WERI-Rb-1 (cell line): ENCODE results near the gene NGEF.
"Not testable (repeated sequence)": the region's sequence is repeated elsewhere in the genome, so short reads cannot be mapped to it uniquely, and the experiment has no call there.

ENCODE experiments used
- DNase-seq: peaks from one replicate; pipeline ENCODE4 v3.0.0-alpha.2; 2020
- H3K27ac ChIP-seq: fragments of 250-450 bp; sonication (Bioruptor Pico); 2 replicates; pipeline ENCODE4 v1.5.1; 2020; ENCODE audit warnings: mild to moderate bottlenecking, moderate library complexity
- H3K27me3 ChIP-seq: fragments of 250-450 bp; sonication (Bioruptor Pico); 2 replicates; pipeline ENCODE4 v1.5.1; 2021; ENCODE audit warnings: mild to moderate bottlenecking, low read depth, moderate library complexity; ENCODE audit not compliant: insufficient read depth, severe bottlenecking
- H3K36me3 ChIP-seq: fragments of 250-450 bp; sonication (Bioruptor Pico); 2 replicates; pipeline ENCODE4 v1.5.1; 2020; ENCODE audit warnings: mild to moderate bottlenecking, moderate library complexity
- H3K4me3 ChIP-seq: 2 replicates; pipeline ENCODE4 v1.5.1; 2011; ENCODE audit warnings: low read depth, mild to moderate bottlenecking, control low read depth, low read length
- H3K9me3 ChIP-seq: fragments of 250-450 bp; sonication (Bioruptor Pico); 2 replicates; pipeline ENCODE4 v1.5.1; 2021; ENCODE audit warnings: mild to moderate bottlenecking, moderate library complexity; ENCODE audit not compliant: severe bottlenecking
- CTCF ChIP-seq: IDR thresholded peaks from 2 replicates; pipeline ENCODE4 v1.5.1; 2011; ENCODE audit warnings: low read depth, mild to moderate bottlenecking, control low read depth, inconsistent platforms, low read length

Gene NGEF

GRCh38 chr2:232861353-232861752 lies 151.7 kb downstream of the NGEF start:
- H3K27me3 ChIP-seq: no peaks in the 10 kb centered on the region
- TF ChIP-seq CTCF: no peak
- H3K4me3 ChIP-seq: no peak overlapping the region
- peaks cover 27% of the 10 kb centered on the region for H3K36me3 ChIP-seq
- H3K27ac ChIP-seq: no peak overlapping the region
- no peak for DNase-seq
- H3K9me3 ChIP-seq: no peaks in the 10 kb centered on the region

- H3K27me3 ChIP-seq: no peaks in the 10 kb centered on the region
- no peak for DNase-seq
Observed at GRCh38 chr2:232860593-232861241, 152.3 kb downstream of the NGEF start.

GRCh38 chr2:232859385-232859916 lies 153.6 kb downstream of the NGEF start:
- H3K36me3 ChIP-seq: peaks cover 32% of the 10 kb centered on the region

More at GRCh38 chr2:232860593-232861241, 152.3 kb downstream of the NGEF start:
- Histone ChIP-seq H3K27ac (no peak overlapping the region), H3K4me3 (no peak overlapping the region), H3K36me3 (peaks cover 29% of the 10 kb centered on the region), H3K9me3 (no peaks in the 10 kb centered on the region)
- TF ChIP-seq CTCF: no peak

GRCh38 chr2:232857158-232857563 lies 155.9 kb downstream of the NGEF start:
- no peak for DNase-seq
- Histone ChIP-seq H3K27ac (no peak overlapping the region), H3K9me3 (no peaks in the 10 kb centered on the region), H3K4me3 (no peak overlapping the region), H3K27me3 (no peaks in the 10 kb centered on the region), H3K36me3 (peaks cover 45% of the 10 kb centered on the region)
- no peak for TF ChIP-seq CTCF

More at GRCh38 chr2:232859385-232859916, 153.6 kb downstream of the NGEF start:
- Histone ChIP-seq H3K27ac (no peak overlapping the region), H3K27me3 (no peaks in the 10 kb centered on the region), H3K9me3 (no peaks in the 10 kb centered on the region), H3K4me3 (no peak overlapping the region)
- no peak for DNase-seq
- TF ChIP-seq CTCF: no peak

- Histone ChIP-seq H3K27ac (no peak overlapping the region), H3K9me3 (no peaks in the 10 kb centered on the region), H3K27me3 (no peaks in the 10 kb centered on the region), H3K4me3 (no peak overlapping the region), H3K36me3 (peaks cover 69% of the 10 kb centered on the region)
- no peak for TF ChIP-seq CTCF
- no peak for DNase-seq
Observed at GRCh38 chr2:232854082-232854481, 159.0 kb downstream of the NGEF start.

- no peaks in the 10 kb centered on the region for H3K9me3 ChIP-seq
- H3K27me3 ChIP-seq: no peaks in the 10 kb centered on the region
- H3K4me3 ChIP-seq: no peak overlapping the region
- DNase-seq: no peak
- no peak for TF ChIP-seq CTCF
- H3K27ac ChIP-seq: no peak overlapping the region
- H3K36me3 ChIP-seq: peaks cover 70% of the 10 kb centered on the region
Observed at GRCh38 chr2:232852676-232853075, 160.4 kb downstream of the NGEF start.

GRCh38 chr2:232852081-232852480 lies 161.0 kb downstream of the NGEF start:
- DNase-seq, H3K4me3 ChIP-seq, H3K9me3 ChIP-seq, H3K27ac ChIP-seq, H3K27me3 ChIP-seq: not testable (repeated sequence)
- peaks cover 70% of the 10 kb centered on the region for H3K36me3 ChIP-seq
